ENCODE measurements around the gene RPTN.

Gene RPTN

DNA sequence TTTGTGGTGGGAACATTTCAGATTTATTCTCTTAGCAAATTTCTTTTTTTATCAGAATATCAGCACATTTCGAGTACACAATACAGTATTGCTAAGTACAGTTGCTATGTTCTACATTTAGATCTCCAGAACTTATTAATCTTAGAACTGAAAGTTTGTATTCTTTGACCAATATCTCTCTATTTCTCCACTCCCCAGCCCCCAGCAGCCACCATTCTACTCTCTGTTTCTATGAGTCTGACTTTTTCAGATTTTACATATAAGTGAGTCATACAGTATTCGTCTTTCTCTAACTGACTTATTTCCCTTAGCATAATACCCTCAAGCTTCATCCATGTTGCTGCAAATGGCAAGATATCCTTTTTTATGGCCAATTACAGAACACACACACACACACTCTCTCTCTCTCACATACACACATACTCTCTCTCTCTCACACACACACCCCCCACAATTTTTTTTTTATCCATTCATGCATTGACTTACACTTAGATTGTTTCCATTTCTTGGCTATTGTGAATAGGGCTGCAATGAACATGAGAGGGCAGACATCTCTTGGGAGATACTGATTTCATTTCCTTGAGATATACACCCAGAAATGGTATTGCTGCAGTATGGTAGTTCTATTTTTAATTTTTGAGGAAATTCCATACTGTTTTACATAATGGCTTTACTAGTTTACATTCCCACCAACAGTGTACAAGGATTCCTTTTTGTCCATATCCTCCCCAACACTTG is 15.7 kb downstream of the RPTN start:
- Mint-ChIP-seq H3K4me3 (no peak overlapping the region), H3K27ac (no peak overlapping the region), H3K9me3 (peaks cover 24% of the 10 kb centered on the region), H3K36me3 (ENCODE audit: low read depth) (no peaks in the 10 kb centered on the region), H3K27me3 (ENCODE audit: low read depth) (no peaks in the 10 kb centered on the region), H3K4me1 (no peaks in the 10 kb centered on the region)
- TF ChIP-seq, protein P1, sequence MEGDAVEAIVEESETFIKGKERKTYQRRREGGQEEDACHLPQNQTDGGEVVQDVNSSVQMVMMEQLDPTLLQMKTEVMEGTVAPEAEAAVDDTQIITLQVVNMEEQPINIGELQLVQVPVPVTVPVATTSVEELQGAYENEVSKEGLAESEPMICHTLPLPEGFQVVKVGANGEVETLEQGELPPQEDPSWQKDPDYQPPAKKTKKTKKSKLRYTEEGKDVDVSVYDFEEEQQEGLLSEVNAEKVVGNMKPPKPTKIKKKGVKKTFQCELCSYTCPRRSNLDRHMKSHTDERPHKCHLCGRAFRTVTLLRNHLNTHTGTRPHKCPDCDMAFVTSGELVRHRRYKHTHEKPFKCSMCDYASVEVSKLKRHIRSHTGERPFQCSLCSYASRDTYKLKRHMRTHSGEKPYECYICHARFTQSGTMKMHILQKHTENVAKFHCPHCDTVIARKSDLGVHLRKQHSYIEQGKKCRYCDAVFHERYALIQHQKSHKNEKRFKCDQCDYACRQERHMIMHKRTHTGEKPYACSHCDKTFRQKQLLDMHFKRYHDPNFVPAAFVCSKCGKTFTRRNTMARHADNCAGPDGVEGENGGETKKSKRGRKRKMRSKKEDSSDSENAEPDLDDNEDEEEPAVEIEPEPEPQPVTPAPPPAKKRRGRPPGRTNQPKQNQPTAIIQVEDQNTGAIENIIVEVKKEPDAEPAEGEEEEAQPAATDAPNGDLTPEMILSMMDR (IDR thresholded peaks at IDR 0.05; ENCODE audit: unreplicated experiment in 3 of 3), result no peak

DNA sequence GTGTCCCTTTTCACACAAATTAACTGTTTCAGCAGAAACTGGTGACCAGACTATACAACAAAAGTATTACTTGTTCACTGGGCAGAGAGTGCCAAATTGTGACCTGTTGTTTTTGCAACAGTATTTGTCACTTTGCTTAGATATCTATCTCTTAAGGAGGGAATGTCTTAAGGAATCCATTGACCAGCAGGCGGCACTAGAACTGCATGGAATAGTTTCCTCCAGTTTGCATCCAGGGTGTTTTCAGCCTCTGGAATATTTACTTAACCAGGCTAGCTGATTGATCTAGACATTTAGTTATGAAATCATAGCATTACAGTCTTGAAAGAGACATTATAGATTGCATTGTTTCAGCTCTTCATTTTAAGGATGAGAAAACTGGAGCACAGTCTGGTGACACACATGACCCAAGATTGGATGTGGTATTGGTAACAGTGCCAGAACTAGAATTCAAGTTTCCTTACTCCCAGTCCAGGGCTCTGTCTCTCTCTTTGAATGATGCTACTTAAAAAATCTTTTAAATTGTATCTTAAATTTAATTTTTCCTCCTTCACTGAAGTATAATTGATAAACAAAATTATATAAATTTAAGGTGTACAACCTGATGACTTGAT is 16.9 kb downstream of the RPTN start:
- Mint-ChIP-seq H3K4me1 (no peaks in the 10 kb centered on the region), H3K4me3 (no peak overlapping the region), H3K27me3 (ENCODE audit: low read depth) (no peaks in the 10 kb centered on the region), H3K9me3 (peaks cover 21% of the 10 kb centered on the region), H3K36me3 (ENCODE audit: low read depth) (no peaks in the 10 kb centered on the region), H3K27ac (no peak overlapping the region)
- TF ChIP-seq, protein P1 (IDR thresholded peaks at IDR 0.05; ENCODE audit: unreplicated experiment in 3 of 3), result peak; percentile 33 to 50 (median 40)

DNA sequence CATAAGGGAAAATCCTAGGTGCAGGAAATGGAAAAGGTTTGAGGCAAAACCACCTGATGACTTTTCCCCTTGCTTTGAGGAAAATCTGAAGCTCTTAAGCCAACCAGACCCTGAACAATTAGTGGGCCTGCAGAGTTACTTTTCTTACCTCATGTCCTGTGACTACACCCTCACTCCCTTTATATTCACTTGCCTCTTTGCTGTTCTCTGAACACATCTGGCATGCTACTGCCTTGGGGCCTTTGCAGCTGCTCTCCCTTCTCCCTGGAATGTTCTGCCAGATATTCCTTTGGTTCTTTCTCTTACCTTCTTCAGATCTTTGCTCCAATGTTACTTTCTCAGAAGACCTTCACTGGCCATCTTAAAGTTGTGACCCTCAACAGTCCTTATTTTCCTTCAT is 21.8 kb downstream of the RPTN start:
- Mint-ChIP-seq H3K9me3 (peaks cover 6% of the 10 kb centered on the region), H3K27me3 (ENCODE audit: low read depth) (no peaks in the 10 kb centered on the region), H3K36me3 (ENCODE audit: low read depth) (no peaks in the 10 kb centered on the region), H3K4me3 (no peak overlapping the region), H3K4me1 (no peaks in the 10 kb centered on the region), H3K27ac (no peak overlapping the region)
- TF ChIP-seq, protein P1 (IDR thresholded peaks at IDR 0.05; ENCODE audit: unreplicated experiment in 3 of 3), result no peak

DNA sequence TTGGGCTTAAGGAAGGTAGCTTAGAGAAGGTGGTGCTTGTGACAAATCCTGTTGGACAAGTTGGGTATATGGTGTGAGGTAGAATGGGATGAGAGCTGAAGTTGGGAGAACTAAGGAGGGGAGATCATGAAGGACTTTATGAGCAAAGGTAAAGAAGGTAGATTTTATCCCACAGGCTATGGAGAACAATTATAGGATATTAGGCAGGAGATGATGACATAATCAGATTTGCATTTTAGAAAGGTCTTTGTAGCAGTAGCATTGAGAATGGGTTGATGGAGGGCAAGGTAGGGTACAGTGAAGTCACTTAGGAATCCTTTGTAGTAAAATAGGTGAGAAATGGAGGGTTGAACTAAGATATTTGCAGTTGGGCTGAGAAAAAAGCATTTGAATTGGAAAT is 28.8 kb downstream of the RPTN start:
- H3K36me3 Mint-ChIP-seq (ENCODE audit: low read depth), result no peaks in the 10 kb centered on the region
- no peaks in the 10 kb centered on the region for H3K4me1 Mint-ChIP-seq
- H3K27me3 Mint-ChIP-seq (ENCODE audit: low read depth), result no peaks in the 10 kb centered on the region
- H3K4me3 Mint-ChIP-seq, result no peak overlapping the region
- H3K27ac Mint-ChIP-seq, result no peak overlapping the region
- H3K9me3 Mint-ChIP-seq, result peaks cover 7% of the 10 kb centered on the region
- TF ChIP-seq, protein P1 (IDR thresholded peaks at IDR 0.05; ENCODE audit: unreplicated experiment in 3 of 3), result no peak

DNA sequence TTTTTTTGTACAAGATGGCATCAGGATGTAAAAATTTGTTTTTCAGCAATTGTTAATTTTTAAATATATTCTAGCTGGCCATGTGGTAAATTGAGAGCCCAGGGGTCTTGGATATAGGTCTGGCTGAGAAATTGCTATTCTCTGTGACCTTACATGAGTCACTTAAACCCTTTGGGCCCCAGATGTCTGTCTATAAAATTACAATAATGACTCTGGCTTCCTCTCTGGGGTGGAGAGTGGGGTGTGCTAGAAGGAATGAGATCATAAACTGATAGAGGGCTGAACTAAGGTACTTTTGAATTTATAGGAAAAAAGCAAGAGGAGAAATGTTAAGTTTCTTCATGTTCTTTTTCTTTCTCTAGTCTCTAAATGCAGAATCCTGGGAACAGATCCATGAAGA is 31.4 kb downstream of the RPTN start:
- Mint-ChIP-seq H3K4me3 (no peak overlapping the region), H3K4me1 (no peaks in the 10 kb centered on the region), H3K36me3 (ENCODE audit: low read depth) (no peaks in the 10 kb centered on the region), H3K27ac (no peak overlapping the region), H3K27me3 (ENCODE audit: low read depth) (no peaks in the 10 kb centered on the region), H3K9me3 (peaks cover 7% of the 10 kb centered on the region)
- TF ChIP-seq, protein P1 (IDR thresholded peaks at IDR 0.05; ENCODE audit: unreplicated experiment in 3 of 3), result no peak
